Mammary epithelial cell (primary cell): ENCODE results near the gene PPTC7.

ENCODE experiments used
- CTCF ChIP-seq, 2 donors: IDR thresholded peaks in 1 of 2; conservative IDR thresholded peaks in 1 of 2; 2 replicates each; pipeline ENCODE4 v1.5.1; 2011 to 2012; ENCODE audit warnings: inconsistent platforms in 2 of 2, low read length in 2 of 2, mild to moderate bottlenecking in 2 of 2, control low read depth in 1 of 2, low read depth in 1 of 2; ENCODE audit not compliant: insufficient read depth in 1 of 2; ENCODE audit errors: extremely low read depth in 1 of 2
- EZH2 ChIP-seq: IDR thresholded peaks from 2 replicates; pipeline ENCODE4 v1.6.1; 2012; ENCODE audit warnings: low read length, inconsistent platforms, borderline replicate concordance

DNA sequence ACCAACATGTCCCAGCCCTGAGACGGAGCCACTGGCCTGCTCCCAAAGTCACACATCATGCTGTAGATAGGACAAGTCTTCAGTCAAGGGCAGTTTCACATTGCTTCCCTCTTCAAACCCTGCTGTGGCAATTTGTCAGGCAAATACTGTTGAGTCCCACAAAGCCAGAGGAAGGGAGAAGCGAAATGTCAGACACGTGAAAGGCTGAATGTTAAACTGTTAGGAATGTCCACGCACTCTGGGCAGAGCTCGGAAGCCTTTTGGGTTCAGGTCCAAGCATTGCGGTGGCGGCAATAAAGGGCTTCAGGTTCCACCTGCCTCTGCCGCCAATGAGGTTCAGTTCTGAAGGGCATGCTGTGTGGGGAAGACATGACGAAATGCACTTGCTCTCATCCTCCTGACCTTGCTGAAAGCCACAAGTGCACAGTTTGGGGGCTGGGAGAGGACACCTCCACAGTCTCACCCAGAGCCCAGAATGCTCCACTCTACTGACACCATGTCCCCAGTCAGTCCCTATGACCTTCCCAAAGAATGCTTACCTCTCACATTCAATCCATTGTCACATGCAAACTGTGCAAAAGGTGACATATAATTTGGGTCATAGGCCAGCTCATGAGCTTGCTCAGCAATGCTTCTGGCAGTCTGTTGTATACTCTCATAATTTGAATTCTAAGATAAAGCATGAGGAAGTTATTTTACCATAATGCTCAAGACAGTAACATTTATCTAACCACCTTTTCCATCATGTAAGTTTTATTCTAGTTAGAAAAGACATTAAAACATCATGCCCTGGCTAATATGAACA, 45.3 kb downstream of the PPTC7 start:
- TF ChIP-seq CTCF (conservative IDR thresholded peaks at IDR 0.05 in 1 of 2, IDR thresholded peaks at IDR 0.05 in 1 of 2; ENCODE audit: extremely low read depth in 1 of 2, insufficient read depth in 1 of 2, low read depth in 1 of 2, low read length in 2 of 2), result no peak
- no peak for TF ChIP-seq EZH2
